ENCODE measurements around the gene DUOXA2. TPM values are rescaled to one million over a fixed set of nuclear protein-coding genes. Genes with fewer than 3 reads are reported as not detected.

The DUOXA2 gene
- total RNA-seq, 1 experiment from 2014 or later = not detected

DNA sequence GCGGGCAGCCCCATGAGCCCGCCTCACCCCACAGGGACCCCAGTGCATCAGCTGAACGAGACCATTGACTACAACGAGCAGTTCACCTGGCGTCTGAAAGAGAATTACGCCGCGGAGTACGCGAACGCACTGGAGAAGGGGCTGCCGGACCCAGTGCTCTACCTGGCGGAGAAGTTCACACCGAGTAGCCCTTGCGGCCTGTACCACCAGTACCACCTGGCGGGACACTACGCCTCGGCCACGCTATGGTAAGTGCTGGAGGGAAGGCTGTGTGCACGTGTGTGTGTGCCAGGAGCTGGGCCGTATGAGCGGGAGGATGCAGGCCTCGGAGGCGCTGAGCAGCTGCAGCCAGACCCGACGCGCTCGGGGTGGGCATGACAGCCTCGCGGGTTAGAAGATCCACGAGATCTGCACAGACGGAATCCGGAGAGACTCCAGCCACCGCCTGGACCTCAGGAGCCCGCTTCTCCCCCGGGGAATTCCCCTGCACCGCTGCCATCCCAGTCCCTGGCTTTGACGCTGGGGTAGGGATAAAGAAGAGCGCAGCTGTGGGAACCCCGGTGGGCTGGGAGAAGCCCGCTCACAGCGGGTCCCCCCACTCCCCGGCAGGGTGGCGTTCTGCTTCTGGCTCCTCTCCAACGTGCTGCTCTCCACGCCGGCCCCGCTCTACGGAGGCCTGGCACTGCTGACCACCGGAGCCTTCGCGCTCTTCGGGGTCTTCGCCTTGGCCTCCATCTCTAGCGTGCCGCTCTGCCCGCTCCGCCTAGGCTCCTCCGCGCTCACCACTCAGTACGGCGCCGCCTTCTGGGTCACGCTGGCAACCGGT, 2.6 kb downstream of the DUOXA2 start:
- Histone ChIP-seq H3K4me2 (ENCODE audit: low read length) (no peak overlapping the region), H3K9me3 (ENCODE audit: low read length) (no peaks in the 10 kb centered on the region), H2AFZ (ENCODE audit: low read length) (no peak overlapping the region), H3K4me3 (ENCODE audit: low read length) (no peak overlapping the region), H3F3A (ENCODE audit: low read length, unreplicated experiment) (no peaks in the 10 kb centered on the region), H3K27ac (ENCODE audit: low read length) (no peak overlapping the region), H3K79me2 (ENCODE audit: low read length) (no peaks in the 10 kb centered on the region), H4K20me1 (ENCODE audit: low read length) (no peaks in the 10 kb centered on the region), H3K36me3 (ENCODE audit: low read depth, low read length) (no peaks in the 10 kb centered on the region), H3K9me2 (replicated peaks; ENCODE audit: low read length) (no peaks in the 10 kb centered on the region), H3K9ac (ENCODE audit: low read length) (no peak overlapping the region), H3K27me3 (ENCODE audit: low read length) (peaks cover 24% of the 10 kb centered on the region), H3K4me1 (ENCODE audit: insufficient read depth, low read length) (peaks cover 2% of the 10 kb centered on the region)
- ATAC-seq (no peak), DNase-seq (no peak)
- ChIA-PET POLR2A (ENCODE audit: unreplicated experiment) (no interaction called here), CTCF (no interaction called here)
- TF ChIP-seq, protein P1, sequence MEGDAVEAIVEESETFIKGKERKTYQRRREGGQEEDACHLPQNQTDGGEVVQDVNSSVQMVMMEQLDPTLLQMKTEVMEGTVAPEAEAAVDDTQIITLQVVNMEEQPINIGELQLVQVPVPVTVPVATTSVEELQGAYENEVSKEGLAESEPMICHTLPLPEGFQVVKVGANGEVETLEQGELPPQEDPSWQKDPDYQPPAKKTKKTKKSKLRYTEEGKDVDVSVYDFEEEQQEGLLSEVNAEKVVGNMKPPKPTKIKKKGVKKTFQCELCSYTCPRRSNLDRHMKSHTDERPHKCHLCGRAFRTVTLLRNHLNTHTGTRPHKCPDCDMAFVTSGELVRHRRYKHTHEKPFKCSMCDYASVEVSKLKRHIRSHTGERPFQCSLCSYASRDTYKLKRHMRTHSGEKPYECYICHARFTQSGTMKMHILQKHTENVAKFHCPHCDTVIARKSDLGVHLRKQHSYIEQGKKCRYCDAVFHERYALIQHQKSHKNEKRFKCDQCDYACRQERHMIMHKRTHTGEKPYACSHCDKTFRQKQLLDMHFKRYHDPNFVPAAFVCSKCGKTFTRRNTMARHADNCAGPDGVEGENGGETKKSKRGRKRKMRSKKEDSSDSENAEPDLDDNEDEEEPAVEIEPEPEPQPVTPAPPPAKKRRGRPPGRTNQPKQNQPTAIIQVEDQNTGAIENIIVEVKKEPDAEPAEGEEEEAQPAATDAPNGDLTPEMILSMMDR (conservative IDR thresholded peaks at IDR 0.05; ENCODE audit: low read depth, low read length) = no peak
- TF ChIP-seq EZH2phosphoT487 (IDR thresholded peaks at IDR 0.05; ENCODE audit: borderline replicate concordance, low read length) (no peak), EZH2 (IDR thresholded peaks at IDR 0.05; ENCODE audit: low read length, unreplicated experiment) (no peak)
- intact Hi-C loops (cut with micrococcal nuclease) = no loop called here
- BruUV-seq (replicated peaks) = no TSS peak

DNA sequence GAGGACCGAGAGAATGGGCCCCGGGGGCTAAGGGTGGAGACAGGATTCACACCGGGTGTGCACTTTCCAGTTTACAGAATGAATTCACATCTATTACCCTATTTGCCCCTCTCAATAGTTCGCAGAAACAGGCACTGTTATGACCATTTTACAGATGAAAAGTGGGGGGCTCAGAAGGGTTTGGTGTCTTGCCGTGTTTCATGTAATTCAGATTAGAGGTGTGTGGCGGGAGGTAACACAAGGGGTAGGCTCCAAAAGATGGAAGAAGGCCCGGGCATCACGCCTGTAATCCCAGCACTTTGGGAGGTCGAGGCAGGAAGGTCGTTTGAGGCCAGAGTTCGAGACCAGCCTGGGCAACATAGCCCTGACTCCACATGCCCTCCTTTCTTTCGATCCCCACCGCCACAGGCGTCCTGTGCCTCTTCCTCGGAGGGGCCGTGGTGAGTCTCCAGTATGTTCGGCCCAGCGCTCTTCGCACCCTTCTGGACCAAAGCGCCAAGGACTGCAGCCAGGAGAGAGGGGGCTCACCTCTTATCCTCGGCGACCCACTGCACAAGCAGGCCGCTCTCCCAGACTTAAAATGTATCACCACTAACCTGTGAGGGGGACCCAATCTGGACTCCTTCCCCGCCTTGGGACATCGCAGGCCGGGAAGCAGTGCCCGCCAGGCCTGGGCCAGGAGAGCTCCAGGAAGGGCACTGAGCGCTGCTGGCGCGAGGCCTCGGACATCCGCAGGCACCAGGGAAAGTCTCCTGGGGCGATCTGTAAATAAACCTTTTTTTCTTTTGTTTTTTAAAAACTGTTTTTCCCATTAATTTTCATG, 3.4 kb downstream of the DUOXA2 start:
- Histone ChIP-seq H3K9me2 (replicated peaks; ENCODE audit: low read length) (no peaks in the 10 kb centered on the region), H3K27ac (ENCODE audit: low read length) (no peak overlapping the region), H3K36me3 (ENCODE audit: low read depth, low read length) (no peaks in the 10 kb centered on the region), H3K4me1 (ENCODE audit: insufficient read depth, low read length) (peaks cover 10% of the 10 kb centered on the region), H3F3A (ENCODE audit: low read length, unreplicated experiment) (no peaks in the 10 kb centered on the region), H3K4me3 (ENCODE audit: low read length) (peak overlapping the region; percentile 34; the same call in 1 of the 2 replicates), H3K79me2 (ENCODE audit: low read length) (no peaks in the 10 kb centered on the region), H3K9me3 (ENCODE audit: low read length) (no peaks in the 10 kb centered on the region), H3K27me3 (ENCODE audit: low read length) (peaks cover 17% of the 10 kb centered on the region), H3K9ac (ENCODE audit: low read length) (no peak overlapping the region), H2AFZ (ENCODE audit: low read length) (peak overlapping the region; percentile 61; the same call in 1 of the 2 replicates), H3K4me2 (ENCODE audit: low read length) (peak overlapping the region; percentile 58), H4K20me1 (ENCODE audit: low read length) (no peaks in the 10 kb centered on the region)
- TF ChIP-seq, protein P1 (conservative IDR thresholded peaks at IDR 0.05; ENCODE audit: low read depth, low read length) = no peak
- TF ChIP-seq EZH2phosphoT487 (IDR thresholded peaks at IDR 0.05; ENCODE audit: borderline replicate concordance, low read length) = no peak
- no peak for TF ChIP-seq EZH2 (IDR thresholded peaks at IDR 0.05; ENCODE audit: low read length, unreplicated experiment)
- ChIA-PET CTCF (interaction anchor here (0.5 to 1.6 kb wide), 18 partner anchors 9 to 455 kb away, joined by 3 to 25 read pairs (median 4); no protein-coding TSS in a partner anchor), POLR2A (ENCODE audit: unreplicated experiment) (no interaction called here)
- no TSS peak for BruUV-seq (replicated peaks)
- intact Hi-C loops (cut with micrococcal nuclease) = no loop called here
- ATAC-seq (peak; percentile 23), DNase-seq (no peak)

Measured in PC-3 (cell line).